Measurements from ENCODE around the gene KLHL36.
"Not testable (repeated sequence)": the region's sequence is repeated elsewhere in the genome, so short reads cannot be mapped to it uniquely, and the experiment has no call there.

The KLHL36 gene

DNA sequence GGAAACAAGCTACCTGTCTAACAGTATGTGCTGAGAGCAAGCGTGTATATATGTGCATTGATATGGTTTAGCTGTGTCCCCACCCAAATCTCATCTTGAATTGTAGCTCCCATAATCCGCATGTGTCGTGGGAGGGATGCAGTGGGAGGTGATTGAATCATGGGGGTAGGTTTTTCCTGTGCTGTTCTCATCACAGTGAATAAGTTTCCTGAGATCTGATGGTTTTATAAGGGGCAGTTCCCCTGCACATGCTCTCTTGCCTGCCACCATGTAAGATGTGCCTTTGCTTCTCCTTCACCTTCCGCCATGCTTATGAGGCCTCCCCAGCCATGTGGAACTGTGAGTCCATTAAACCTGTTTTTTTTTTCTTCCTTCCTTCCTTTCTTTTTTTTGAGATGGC is 39.9 kb downstream of the KLHL36 start:
- not testable (repeated sequence) for DNase-seq (ENCODE audit: low spot score); H3K27me3 ChIP-seq (ENCODE audit: control insufficient read depth in 3 of 3, insufficient read depth in 3 of 3, low read depth in 1 of 3, low read length in 3 of 3); H3K27ac ChIP-seq (replicated peaks; ENCODE audit: low read length); H3K4me2 ChIP-seq (ENCODE audit: insufficient read depth, low read length, poor library complexity, severe bottlenecking); H2AFZ ChIP-seq (ENCODE audit: low read length); H3K4me3 ChIP-seq (ENCODE audit: low read length in 2 of 2); H2BK15ac ChIP-seq (ENCODE audit: low read length); H2AK5ac ChIP-seq (ENCODE audit: low read depth, low read length); H2BK5ac ChIP-seq (ENCODE audit: low read length); H3K36me3 ChIP-seq (replicated peaks in 1 of 2; ENCODE audit: control insufficient read depth in 2 of 2, insufficient read depth in 2 of 2, low read length in 2 of 2); H3K23ac ChIP-seq (ENCODE audit: low read depth, low read length, poor library complexity); H3K14ac ChIP-seq (ENCODE audit: low read length); H3K9me3 ChIP-seq (replicated peaks in 1 of 2; ENCODE audit: control insufficient read depth in 2 of 2, insufficient read depth in 1 of 2, low read depth in 1 of 2, low read length in 2 of 2); H2BK12ac ChIP-seq (ENCODE audit: low read length); H3K9ac ChIP-seq (ENCODE audit: low read depth, low read length, poor library complexity); H4K91ac ChIP-seq (ENCODE audit: low read depth, low read length, poor library complexity); H3K18ac ChIP-seq (ENCODE audit: low read length); H2BK120ac ChIP-seq (ENCODE audit: low read depth, low read length); H4K8ac ChIP-seq (ENCODE audit: low read depth, low read length); H3K4ac ChIP-seq (ENCODE audit: low read length); H3K79me1 ChIP-seq (ENCODE audit: low read depth, low read length)
- H3K4me1 ChIP-seq (ENCODE audit: control insufficient read depth in 2 of 2, insufficient read depth in 1 of 2, low read depth in 1 of 2, low read length in 2 of 2) = peaks cover 5 to 11% of the 10 kb centered on the region in 2 donors
- no CpG with 5 or more reads among the region's 4 CpGs for WGBS, 2 donors (ENCODE audit: extremely low coverage in 2 of 2, insufficient read length in 2 of 2, insufficient replicate concordance in 1 of 2)

DNA sequence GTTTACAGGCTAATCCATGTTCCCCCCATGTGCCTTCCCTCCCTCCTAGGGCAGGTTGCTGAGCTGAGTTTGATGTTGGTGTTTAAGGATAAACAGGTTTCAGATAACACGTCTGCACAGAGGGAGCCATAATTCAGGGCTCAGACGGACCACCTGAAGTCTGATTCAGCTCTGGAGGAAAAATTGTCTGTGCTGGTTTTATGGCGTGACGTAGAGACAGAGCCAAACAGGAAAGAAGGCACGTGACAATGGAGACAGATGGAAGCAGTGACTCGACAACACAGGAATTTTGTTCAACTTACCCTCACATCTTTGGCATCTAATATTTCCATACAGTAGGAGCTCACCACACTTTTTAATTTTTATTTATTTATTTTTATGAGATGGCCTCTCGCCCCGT is 40.8 kb downstream of the KLHL36 start:
- no peak overlapping the region for H2BK5ac ChIP-seq (ENCODE audit: low read length)
- no peak overlapping the region for H3K9ac ChIP-seq (ENCODE audit: low read depth, low read length, poor library complexity)
- DNase-seq (ENCODE audit: low spot score) = no peak
- H2BK12ac ChIP-seq (ENCODE audit: low read length) = no peak overlapping the region
- no peak overlapping the region for H3K23ac ChIP-seq (ENCODE audit: low read depth, low read length, poor library complexity)
- peaks cover 2 to 9% of the 10 kb centered on the region in 2 donors for H3K9me3 ChIP-seq (replicated peaks in 1 of 2; ENCODE audit: control insufficient read depth in 2 of 2, insufficient read depth in 1 of 2, low read depth in 1 of 2, low read length in 2 of 2)
- H3K14ac ChIP-seq (ENCODE audit: low read length) = no peak overlapping the region
- H2BK15ac ChIP-seq (ENCODE audit: low read length) = no peak overlapping the region
- no peak overlapping the region for H4K8ac ChIP-seq (ENCODE audit: low read depth, low read length)
- H2AFZ ChIP-seq (ENCODE audit: low read length) = no peak overlapping the region
- H3K79me1 ChIP-seq (ENCODE audit: low read depth, low read length) = no peaks in the 10 kb centered on the region
- H3K27me3 ChIP-seq (ENCODE audit: control insufficient read depth in 3 of 3, insufficient read depth in 3 of 3, low read depth in 1 of 3, low read length in 3 of 3) = peaks cover 0 to 9% (median 0%) of the 10 kb centered on the region in 3 experiments
- no peak overlapping the region for H3K4me3 ChIP-seq (ENCODE audit: low read length in 2 of 2)
- H3K4ac ChIP-seq (ENCODE audit: low read length) = no peak overlapping the region
- H3K36me3 ChIP-seq (replicated peaks in 1 of 2; ENCODE audit: control insufficient read depth in 2 of 2, insufficient read depth in 2 of 2, low read length in 2 of 2) = no peaks in the 10 kb centered on the region
- H3K27ac ChIP-seq (replicated peaks; ENCODE audit: low read length) = no peak overlapping the region
- no CpG with 5 or more reads among the region's 8 CpGs for WGBS, 2 donors (ENCODE audit: extremely low coverage in 2 of 2, insufficient read length in 2 of 2, insufficient replicate concordance in 1 of 2)
- no peak overlapping the region for H3K18ac ChIP-seq (ENCODE audit: low read length)
- H3K4me2 ChIP-seq (ENCODE audit: insufficient read depth, low read length, poor library complexity, severe bottlenecking) = no peak overlapping the region
- H2AK5ac ChIP-seq (ENCODE audit: low read depth, low read length) = no peak overlapping the region
- peaks cover 5 to 11% of the 10 kb centered on the region in 2 donors for H3K4me1 ChIP-seq (ENCODE audit: control insufficient read depth in 2 of 2, insufficient read depth in 1 of 2, low read depth in 1 of 2, low read length in 2 of 2)
- H2BK120ac ChIP-seq (ENCODE audit: low read depth, low read length) = no peak overlapping the region
- H4K91ac ChIP-seq (ENCODE audit: low read depth, low read length, poor library complexity) = no peak overlapping the region

DNA sequence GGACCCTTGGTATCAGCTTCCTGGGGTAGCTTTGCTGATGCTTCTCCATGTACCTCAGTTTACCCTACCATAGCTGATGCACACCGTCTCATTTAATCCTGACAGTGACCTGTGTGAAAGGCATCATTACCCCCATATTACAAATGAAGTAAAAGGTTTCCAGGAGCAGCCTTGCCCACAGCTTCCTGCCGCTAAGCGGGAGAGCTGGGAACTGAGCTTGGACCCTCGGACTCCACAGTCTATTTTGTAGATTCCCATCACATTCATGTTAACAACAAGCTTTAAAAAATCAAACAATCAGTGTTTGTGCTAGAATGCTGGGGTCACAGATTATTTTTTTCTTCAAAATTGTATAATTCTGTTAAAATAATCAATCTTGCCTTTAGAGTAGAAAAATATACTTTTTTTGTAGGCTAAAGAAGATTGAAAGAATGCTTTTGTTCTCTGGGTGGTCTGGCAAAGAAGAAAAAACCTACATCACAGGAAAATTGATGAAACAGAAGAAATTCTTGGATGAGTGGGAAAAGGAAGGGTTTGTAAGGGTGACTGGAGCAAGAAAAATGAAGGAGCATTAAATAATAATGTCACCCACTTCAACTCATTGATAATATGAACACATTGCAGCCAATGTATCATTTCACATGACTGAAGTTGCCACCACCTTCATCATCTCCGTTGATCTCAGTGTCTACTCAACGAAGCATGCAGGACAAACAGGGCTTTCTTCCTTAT is 41.9 kb downstream of the KLHL36 start:
- Histone ChIP-seq H3K9me3 (replicated peaks in 1 of 2; ENCODE audit: control insufficient read depth in 2 of 2, insufficient read depth in 1 of 2, low read depth in 1 of 2, low read length in 2 of 2) (peaks cover 2 to 9% of the 10 kb centered on the region in 2 donors), H2AFZ (ENCODE audit: low read length) (no peak overlapping the region), H3K4me3 (ENCODE audit: low read length in 2 of 2) (no peak overlapping the region), H3K4me2 (ENCODE audit: insufficient read depth, low read length, poor library complexity, severe bottlenecking) (no peak overlapping the region), H3K36me3 (replicated peaks in 1 of 2; ENCODE audit: control insufficient read depth in 2 of 2, insufficient read depth in 2 of 2, low read length in 2 of 2) (no peaks in the 10 kb centered on the region), H3K27me3 (ENCODE audit: control insufficient read depth in 3 of 3, insufficient read depth in 3 of 3, low read depth in 1 of 3, low read length in 3 of 3) (peaks cover 0 to 3% (median 0%) of the 10 kb centered on the region in 3 experiments), H3K27ac (replicated peaks; ENCODE audit: low read length) (no peak overlapping the region), H3K4ac (ENCODE audit: low read length) (no peak overlapping the region), H3K79me1 (ENCODE audit: low read depth, low read length) (no peaks in the 10 kb centered on the region), H3K23ac (ENCODE audit: low read depth, low read length, poor library complexity) (no peak overlapping the region), H2BK120ac (ENCODE audit: low read depth, low read length) (no peak overlapping the region), H2BK15ac (ENCODE audit: low read length) (no peak overlapping the region), H2BK12ac (ENCODE audit: low read length) (no peak overlapping the region), H3K14ac (ENCODE audit: low read length) (no peak overlapping the region), H4K8ac (ENCODE audit: low read depth, low read length) (no peak overlapping the region), H3K18ac (ENCODE audit: low read length) (no peak overlapping the region), H4K91ac (ENCODE audit: low read depth, low read length, poor library complexity) (no peak overlapping the region), H3K9ac (ENCODE audit: low read depth, low read length, poor library complexity) (no peak overlapping the region), H2AK5ac (ENCODE audit: low read depth, low read length) (no peak overlapping the region), H2BK5ac (ENCODE audit: low read length) (no peak overlapping the region), H3K4me1 (ENCODE audit: control insufficient read depth in 2 of 2, insufficient read depth in 1 of 2, low read depth in 1 of 2, low read length in 2 of 2) (peaks cover 2 to 7% of the 10 kb centered on the region in 2 donors)
- no CpG with 5 or more reads among the region's 6 CpGs for WGBS, 2 donors (ENCODE audit: extremely low coverage in 2 of 2, insufficient read length in 2 of 2, insufficient replicate concordance in 1 of 2)
- no peak for DNase-seq (ENCODE audit: low spot score)

DNA sequence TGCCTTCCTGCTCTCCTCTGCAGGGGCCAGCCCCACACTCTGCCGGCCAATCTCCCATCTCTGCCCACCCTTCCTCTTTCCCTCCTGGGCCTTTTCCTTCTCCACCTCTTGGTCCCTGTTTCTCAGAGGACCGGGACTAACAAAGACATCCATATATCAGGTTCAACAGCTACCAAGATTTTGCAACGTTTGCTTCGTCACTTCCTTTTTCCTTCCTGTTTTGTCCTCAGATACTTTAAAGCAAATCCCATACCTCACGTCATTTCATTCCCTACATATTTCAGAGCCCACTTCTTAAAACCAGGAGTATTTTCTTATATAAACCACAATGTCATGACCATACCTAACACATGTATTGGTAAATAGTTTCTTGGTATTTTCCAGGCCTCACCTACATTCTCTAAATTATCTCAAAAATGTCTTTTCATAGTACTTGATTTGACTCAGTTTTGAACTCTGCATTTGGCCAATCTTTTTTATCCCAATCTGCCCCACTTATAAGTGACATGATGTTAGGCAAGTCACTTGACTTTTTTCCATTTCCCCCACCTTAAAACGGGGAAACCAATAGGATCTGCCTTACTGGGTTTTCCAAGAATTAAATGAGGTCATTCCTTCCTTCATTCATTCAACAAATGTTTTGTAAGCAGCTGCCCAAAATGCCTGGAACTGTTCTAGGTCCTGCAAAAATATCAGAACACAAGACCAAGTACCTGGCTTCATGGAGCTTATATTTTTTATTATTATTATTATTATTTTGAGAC is 44.3 kb downstream of the KLHL36 start:
- H2AK5ac ChIP-seq (ENCODE audit: low read depth, low read length) = no peak overlapping the region
- H2BK120ac ChIP-seq (ENCODE audit: low read depth, low read length) = no peak overlapping the region
- no peak overlapping the region for H3K9ac ChIP-seq (ENCODE audit: low read depth, low read length, poor library complexity)
- H3K36me3 ChIP-seq (replicated peaks in 1 of 2; ENCODE audit: control insufficient read depth in 2 of 2, insufficient read depth in 2 of 2, low read length in 2 of 2) = no peaks in the 10 kb centered on the region
- no peak overlapping the region for H3K27ac ChIP-seq (replicated peaks; ENCODE audit: low read length)
- H3K9me3 ChIP-seq (replicated peaks in 1 of 2; ENCODE audit: control insufficient read depth in 2 of 2, insufficient read depth in 1 of 2, low read depth in 1 of 2, low read length in 2 of 2) = peaks cover 2 to 13% of the 10 kb centered on the region in 2 donors
- H2BK5ac ChIP-seq (ENCODE audit: low read length) = no peak overlapping the region
- H3K14ac ChIP-seq (ENCODE audit: low read length) = no peak overlapping the region
- no peak overlapping the region for H4K91ac ChIP-seq (ENCODE audit: low read depth, low read length, poor library complexity)
- 100% methylated on average over 1 of the region's 6 CpGs for WGBS, 2 donors (ENCODE audit: extremely low coverage in 2 of 2, insufficient read length in 2 of 2, insufficient replicate concordance in 1 of 2)
- no peak overlapping the region for H3K23ac ChIP-seq (ENCODE audit: low read depth, low read length, poor library complexity)
- no peak overlapping the region for H4K8ac ChIP-seq (ENCODE audit: low read depth, low read length)
- H3K4me3 ChIP-seq (ENCODE audit: low read length in 2 of 2) = no peak overlapping the region
- no peak overlapping the region for H2BK12ac ChIP-seq (ENCODE audit: low read length)
- no peak overlapping the region for H3K4ac ChIP-seq (ENCODE audit: low read length)
- no peak overlapping the region for H3K18ac ChIP-seq (ENCODE audit: low read length)
- no peaks in the 10 kb centered on the region for H3K79me1 ChIP-seq (ENCODE audit: low read depth, low read length)
- no peak overlapping the region for H2AFZ ChIP-seq (ENCODE audit: low read length)
- H3K27me3 ChIP-seq (ENCODE audit: control insufficient read depth in 3 of 3, insufficient read depth in 3 of 3, low read depth in 1 of 3, low read length in 3 of 3) = peaks cover 0 to 1% (median 0%) of the 10 kb centered on the region in 3 experiments
- H3K4me2 ChIP-seq (ENCODE audit: insufficient read depth, low read length, poor library complexity, severe bottlenecking) = no peak overlapping the region
- H3K4me1 ChIP-seq (ENCODE audit: control insufficient read depth in 2 of 2, insufficient read depth in 1 of 2, low read depth in 1 of 2, low read length in 2 of 2) = peaks cover 0 to 5% of the 10 kb centered on the region in 2 donors
- no peak for DNase-seq (ENCODE audit: low spot score)
- no peak overlapping the region for H2BK15ac ChIP-seq (ENCODE audit: low read length)
